KOPT-K1 (cell line): ENCODE results near the gene TNFRSF18.

Experiments used
- H3K27ac ChIP-seq: fragments of 200-600 bp; sonication (generic); 2 replicates; pipeline ENCODE4 v1.5.1; 2016; ENCODE audit warnings: antibody characterized with exemption, mild to moderate bottlenecking, low read depth, low read length; ENCODE audit not compliant: poor library complexity, severe bottlenecking
- H3K36me3 ChIP-seq: fragments of 200-600 bp; sonication (generic); 2 replicates; pipeline ENCODE4 v1.5.1; 2017; ENCODE audit warnings: antibody characterized with exemption, mild to moderate bottlenecking, low read length, moderate library complexity; ENCODE audit not compliant: insufficient read depth
- H3K9me3 ChIP-seq: fragments of 200-600 bp; sonication (generic); 2 replicates; pipeline ENCODE4 v1.5.1; 2017; ENCODE audit warnings: antibody characterized with exemption, low read length, mild to moderate bottlenecking; ENCODE audit not compliant: insufficient read depth, poor library complexity, severe bottlenecking

TNFRSF18 gene

DNA sequence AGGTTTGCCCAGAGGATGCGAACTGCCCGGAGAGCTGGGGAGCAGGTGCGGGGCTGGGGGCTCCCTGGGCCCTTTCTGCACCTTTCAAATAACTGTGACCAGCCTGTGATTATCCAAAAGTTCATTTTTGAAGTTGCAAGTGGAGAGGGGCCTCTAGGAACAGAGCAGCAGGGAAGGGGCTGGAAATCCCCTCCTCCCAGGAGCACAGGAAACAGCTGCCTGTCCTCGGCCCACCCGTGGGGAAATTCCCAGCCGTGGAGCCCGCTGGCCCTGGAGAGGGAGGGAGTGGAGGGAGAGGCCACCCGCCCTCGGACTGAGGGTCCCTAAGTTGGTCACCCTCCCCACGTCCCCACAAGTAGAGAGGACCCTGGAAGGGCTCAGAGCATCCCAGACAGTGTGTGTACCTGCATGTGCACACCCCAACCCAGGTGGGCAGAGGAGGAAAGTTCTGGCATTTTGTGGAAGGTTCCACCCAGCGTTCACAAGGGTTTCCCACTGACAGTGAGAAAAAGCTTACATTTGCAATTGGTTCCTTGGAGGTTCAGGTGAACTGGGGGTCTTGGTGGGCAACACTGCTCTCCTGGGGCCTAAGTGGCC, 8.8 kb upstream of the TNFRSF18 start:
- Histone ChIP-seq H3K36me3 (peaks cover 41% of the 10 kb centered on the region), H3K27ac (no peak overlapping the region), H3K9me3 (no peaks in the 10 kb centered on the region)

DNA sequence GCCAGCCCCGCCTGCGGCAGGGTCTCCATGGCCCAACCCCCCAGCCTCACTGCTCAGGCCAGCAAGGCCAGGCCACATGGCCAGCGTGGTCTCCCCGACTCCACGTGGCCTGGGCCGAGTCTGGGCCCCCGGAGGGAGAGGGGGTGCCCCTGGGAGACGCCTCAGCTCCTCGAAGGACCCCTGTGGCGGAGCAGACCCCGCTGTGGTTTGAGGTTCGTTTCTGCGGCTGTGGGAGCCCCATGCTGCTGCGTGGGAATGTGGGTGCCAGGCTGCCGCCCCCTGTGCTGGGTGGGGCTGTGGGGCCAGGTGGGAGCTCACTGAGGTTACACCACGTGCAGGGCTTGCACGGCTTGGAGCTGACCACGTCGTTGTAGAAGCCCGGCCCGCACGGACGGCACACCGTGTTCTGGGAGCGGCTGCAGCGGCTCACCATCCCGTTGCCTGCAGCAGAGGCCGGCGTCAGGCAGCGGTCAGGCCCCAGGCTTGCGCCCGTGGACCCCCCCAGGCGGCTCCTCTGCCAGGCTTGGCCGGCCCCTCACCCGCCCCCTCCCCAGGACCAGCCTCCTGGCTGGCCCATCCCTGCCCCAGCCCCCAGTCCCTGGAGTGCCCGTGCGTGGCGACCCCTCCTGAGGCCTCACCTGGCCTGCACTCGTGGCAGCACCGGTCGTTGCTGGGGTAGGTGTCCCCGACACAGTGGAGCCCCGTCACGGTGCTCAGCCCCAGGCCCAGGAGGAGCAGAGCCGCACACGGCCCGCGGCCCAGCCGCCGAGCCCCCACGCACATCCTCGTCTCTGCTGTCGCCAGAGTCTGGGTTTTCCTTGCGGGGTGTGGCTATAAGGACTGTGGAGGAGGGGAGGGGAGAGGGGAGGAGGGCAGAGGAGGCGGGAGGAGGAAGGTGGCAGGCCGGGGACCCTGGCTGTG, 7.2 kb upstream of the TNFRSF18 start, which contains the start of gene TNFRSF4:
Gene TNFRSF4, minus strand, starts transcription at position 809 of the 921 bp plus-strand sequence. Its CDS starts 26 bp downstream, at position 783.
- no peaks in the 10 kb centered on the region for H3K9me3 ChIP-seq
- peaks cover 25% of the 10 kb centered on the region for H3K36me3 ChIP-seq
- H3K27ac ChIP-seq, result no peak within 1 kb of the TSS

DNA sequence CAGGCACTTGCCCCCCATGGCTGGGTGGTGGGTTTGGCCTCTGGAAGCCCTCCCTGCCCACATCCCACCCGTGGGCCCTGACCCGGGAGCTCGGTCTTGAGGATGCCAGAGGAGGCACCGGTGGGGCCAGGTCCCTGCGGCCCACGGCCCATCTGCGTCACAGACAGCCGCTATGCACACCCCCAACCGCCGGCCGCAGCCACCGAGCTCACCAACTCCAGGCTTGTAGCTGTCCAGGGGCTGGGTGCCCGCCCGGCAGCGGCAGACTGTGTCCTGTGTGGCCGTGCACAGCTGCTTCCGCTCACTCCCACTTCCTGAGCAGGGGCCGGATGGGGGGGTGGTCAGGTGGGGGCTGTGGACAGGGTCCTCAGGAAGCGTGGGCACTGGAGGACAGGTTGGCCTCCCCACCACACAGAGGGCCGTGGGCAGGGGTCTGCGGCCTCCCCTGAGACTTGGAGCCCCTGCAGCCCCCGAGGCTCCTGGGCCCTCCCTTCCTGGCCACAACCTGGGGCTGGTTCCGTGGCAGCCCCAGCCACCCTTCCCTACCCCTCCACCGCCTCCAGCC, 6.5 kb upstream of the TNFRSF18 start:
- Histone ChIP-seq H3K9me3 (no peaks in the 10 kb centered on the region), H3K27ac (no peak overlapping the region), H3K36me3 (peaks cover 17% of the 10 kb centered on the region)

DNA sequence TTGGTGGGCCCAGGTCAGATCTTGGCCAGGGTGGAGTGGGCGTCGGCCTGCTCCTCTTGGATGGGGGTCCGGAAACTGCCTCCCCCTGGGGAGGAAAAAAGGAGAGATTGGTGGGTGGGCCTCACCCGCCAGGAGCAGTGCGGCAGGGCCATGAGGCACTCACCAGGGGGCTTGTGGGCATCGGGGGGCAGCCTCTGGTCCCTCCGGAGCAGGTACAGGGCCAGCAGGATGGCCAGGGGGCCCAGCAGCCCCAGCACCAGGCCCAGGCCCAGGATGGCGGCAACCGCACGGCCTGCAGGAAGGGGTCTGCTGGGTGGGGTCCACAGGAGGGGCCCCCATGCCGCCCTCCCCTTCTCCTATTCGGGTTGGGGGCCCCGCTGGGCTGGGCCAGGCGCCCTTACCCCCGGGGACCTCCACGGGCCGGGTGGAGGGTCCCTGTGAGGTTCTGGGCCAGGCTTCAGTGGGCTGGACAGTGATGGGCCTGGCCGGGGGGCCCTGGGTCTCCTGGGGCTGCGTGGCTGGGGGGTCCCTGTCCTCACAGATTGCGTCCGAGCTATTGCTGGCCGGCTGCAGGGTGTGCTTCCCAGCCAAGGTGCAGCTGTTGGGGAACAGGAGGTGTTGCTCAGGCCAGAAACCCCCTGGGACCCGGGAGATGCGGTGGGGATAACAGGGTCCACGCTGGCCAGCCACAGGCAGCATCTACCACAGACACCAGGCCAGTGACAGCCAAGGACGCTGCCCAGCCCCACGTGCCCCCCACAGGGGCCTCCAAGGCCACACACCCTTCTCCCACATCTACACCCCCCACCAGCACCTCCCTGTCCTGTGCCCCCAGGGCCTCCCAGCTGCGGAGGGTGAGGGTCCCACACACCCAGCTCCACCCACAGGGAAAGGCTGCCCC, 5.4 kb upstream of the TNFRSF18 start:
- no peaks in the 10 kb centered on the region for H3K9me3 ChIP-seq
- peaks cover 7% of the 10 kb centered on the region; the same call in 1 of the 2 replicates for H3K36me3 ChIP-seq
- no peak overlapping the region for H3K27ac ChIP-seq

DNA sequence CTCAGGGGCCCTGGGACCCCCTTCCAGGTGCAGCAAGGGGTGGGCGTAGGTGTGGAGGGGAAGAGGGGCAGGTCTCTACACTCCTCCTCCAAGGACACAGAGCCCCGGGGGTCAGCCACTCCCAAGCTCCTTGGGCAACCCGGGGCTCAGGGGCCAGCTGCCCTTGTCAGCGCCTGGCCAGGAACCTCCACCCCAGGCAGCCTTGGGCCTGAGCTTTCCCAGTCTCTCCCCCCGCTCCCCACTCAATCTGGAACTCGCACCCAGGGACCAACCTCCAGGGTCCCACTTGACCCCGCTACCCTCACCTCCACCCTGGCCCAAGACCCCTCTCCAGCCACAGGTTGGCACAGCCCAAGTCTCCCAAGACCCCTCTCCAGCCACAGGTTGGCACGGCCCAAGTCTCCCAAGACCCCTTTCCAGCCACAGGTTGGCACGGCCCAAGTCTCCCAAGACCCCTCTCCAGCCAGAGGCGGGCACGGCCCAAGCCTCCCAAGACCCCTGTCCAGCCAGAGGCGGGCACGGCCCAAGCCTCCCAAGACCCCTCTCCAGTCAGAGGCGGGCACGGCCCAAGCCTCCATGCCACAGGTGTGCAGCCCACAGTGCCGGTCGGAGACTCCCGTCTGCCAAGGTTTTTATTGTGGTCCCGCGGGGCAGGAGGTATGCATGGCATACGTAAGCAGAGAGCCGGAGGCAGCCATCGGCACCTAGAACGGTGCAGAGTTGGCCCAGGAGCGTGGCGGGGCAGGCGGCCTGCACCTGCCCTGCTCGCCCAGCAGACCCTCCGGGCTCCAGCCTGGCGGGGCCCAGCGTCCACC, 4.5 kb upstream of the TNFRSF18 start:
- H3K27ac ChIP-seq, result no peak overlapping the region
- H3K36me3 ChIP-seq, result no peaks in the 10 kb centered on the region
- H3K9me3 ChIP-seq, result no peaks in the 10 kb centered on the region

DNA sequence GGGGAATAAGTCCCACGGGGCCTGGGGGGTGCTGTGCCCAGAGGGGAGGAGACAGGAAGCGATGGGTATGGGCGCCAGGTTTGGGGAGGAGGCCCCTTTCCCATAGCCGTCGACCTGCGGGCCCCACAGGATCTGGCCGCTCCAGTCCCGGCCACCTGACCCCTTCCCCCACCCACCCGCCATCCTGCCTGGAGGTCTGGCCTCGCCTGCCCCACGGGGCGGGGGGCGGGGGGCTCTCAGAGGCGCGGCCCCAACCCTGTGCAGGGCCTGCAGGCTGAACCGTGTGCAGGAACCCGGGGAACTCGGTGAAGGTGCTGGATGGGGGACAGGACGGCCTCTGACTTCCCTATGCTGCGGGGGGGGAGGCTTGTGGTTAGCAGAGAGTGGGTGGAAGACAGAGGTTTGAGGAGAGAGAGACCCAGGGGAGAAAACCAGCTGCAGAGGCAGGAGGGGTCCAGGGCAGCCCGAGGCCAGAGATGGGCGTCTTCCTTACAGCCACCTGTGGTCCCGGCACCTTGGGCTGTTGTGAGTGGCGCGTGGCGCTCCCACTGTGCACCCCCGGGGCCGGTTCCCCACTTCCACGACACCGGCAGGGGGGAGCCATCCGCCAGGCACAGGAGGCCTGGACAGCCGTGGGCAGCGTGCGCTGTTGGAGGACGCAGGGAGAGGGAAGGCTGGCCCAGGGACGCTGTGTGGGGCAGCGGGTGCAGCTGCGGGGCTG, 2.5 kb upstream of the TNFRSF18 start:
- Histone ChIP-seq H3K27ac (no peak overlapping the region), H3K9me3 (no peaks in the 10 kb centered on the region), H3K36me3 (no peaks in the 10 kb centered on the region)

DNA sequence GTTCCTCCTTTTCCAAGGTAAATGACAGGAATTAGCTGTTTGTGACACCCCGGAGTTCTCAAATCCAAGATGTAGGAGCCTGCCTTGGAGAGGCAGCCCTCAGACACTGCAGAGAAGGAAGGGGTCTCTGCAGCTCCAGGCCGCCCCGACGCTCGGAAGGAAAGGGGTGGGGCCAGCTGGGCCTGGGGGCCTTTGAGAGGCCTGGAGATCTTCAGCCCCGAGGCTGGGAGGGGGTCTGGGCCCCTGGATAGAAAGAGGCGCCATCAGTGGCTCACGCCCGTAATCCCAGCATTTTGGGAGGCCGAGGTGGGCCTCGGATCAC, 1.1 kb upstream of the TNFRSF18 start:
- Histone ChIP-seq H3K9me3 (no peaks in the 10 kb centered on the region), H3K36me3 (no peaks in the 10 kb centered on the region), H3K27ac (no peak overlapping the region)

DNA sequence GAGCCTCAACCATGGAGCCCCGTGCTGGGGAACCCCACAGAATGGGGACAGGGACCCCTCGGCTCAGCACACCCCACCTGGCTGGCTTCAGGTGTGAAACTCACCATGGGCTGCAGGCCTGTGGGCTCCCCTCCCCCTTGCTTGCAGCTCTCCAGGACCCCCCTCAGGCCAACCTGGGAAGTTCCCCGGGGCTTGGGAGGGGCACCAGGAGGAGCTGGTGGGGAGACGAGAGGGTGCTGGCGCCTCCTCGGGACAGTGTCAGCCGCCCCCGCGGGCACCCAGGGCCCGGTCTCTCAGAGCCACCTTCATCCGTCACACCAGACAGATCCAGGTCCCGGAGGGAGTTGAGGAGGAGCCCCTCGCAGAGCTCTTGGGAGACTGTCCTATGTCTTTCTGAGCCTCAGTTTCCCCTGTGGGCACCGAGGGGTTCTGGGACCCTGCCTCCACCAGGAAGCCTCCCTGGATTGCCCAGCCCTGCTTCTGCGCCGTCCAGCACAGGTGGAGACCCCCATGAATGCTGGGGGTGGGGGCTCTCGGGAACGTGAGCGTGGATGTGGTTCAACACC, 657 bp upstream of the TNFRSF18 start:
- H3K27ac ChIP-seq, result no peak overlapping the region
- no peaks in the 10 kb centered on the region for H3K9me3 ChIP-seq
- no peaks in the 10 kb centered on the region for H3K36me3 ChIP-seq

DNA sequence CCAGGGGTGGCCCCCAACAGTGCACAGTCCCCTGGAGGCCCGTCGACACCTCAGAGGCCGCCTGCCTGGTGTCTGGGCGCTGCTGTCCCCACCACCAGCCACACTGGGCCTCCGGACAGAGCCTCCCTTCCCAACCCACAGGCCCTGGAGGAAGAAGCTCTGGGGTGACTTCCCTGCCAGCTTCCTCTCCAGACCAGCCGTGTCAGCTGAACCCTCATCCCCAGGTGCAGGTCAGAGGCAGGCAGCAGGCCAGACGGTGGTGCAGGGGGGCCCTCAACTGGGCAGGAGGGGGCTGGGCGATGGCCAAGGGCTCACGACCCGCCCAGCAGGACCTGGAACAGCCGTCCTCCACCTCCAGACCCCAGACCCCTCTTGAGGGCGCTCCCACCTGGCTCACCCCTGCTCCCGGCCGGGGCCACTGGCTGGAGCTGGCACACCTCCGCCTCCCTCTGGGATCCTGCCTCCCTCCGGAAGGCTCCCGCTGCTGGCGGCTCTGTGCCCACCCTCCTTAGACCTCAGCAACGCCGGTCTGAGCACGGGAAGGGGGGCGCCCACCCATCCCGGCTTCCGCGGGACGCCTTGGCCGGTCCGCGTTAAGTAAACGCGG, 520 bp downstream of the TNFRSF18 start:
- H3K36me3 ChIP-seq, result no peaks in the 10 kb centered on the region
- H3K9me3 ChIP-seq, result no peaks in the 10 kb centered on the region
- H3K27ac ChIP-seq, result no peak overlapping the region

DNA sequence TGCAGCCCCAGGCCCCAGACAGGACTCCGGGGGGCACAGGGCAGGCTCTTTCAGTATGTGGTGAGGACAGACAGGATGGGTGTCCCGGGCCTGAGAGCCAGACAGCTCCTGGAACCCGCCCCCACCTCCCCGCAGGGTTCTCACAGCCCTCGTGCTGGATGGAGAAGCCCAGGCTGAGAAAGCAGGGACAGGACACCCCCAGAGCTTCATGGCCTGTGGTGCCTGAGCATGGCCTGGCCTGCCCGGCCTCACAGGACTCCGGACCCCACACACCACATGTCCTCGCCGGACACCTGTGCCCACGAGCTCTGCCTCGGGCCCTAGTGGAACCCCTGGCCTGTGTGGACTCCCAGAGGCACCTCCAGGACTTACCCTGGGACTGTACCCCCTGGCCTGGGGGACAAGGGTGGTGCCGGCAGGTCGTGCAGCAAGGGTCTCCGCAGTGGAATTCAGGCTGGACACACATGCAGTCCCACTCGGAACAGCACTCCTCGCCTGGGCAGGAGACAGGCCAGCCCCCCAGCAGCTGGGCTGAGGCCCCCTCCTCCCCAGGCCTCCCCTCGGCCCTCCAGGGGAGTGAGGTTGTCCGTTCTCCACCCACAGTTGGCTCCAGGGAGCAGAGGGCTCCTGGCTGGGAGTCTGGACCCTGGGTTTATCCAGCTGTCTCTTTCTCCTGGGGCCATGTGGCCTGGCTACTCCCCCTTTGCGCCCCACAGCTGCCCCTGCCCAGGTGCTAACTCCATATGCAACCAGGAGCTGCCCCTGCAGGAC, 1.2 kb downstream of the TNFRSF18 start:
- Histone ChIP-seq H3K9me3 (no peaks in the 10 kb centered on the region), H3K27ac (no peak overlapping the region), H3K36me3 (no peaks in the 10 kb centered on the region)

DNA sequence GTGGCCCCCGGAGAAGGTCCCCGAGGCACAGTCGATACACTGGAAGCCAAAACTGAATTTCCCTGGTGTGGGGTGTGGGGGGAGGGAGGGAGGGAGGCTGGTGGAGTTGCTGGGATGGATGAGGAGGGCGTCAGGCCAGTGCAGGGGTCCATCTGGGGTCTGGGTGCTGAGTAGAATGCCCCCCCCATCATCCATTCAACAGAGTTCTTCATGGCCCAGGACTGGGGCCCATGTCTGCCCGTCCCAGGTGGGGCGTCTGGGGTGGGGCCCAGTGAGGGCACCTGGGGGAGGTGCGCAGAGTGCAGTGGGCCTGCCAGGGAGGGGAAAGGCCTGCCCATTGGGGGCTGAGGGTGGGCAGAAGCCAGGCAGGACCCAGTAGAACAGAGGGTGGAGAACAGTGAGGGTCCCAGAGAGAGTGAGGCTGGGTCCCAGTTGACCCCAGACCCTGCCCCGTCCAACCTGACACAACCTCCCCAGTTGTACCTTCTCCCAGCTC, 1.9 kb downstream of the TNFRSF18 start:
- no peaks in the 10 kb centered on the region for H3K9me3 ChIP-seq
- H3K36me3 ChIP-seq, result no peaks in the 10 kb centered on the region
- H3K27ac ChIP-seq, result no peak overlapping the region

DNA sequence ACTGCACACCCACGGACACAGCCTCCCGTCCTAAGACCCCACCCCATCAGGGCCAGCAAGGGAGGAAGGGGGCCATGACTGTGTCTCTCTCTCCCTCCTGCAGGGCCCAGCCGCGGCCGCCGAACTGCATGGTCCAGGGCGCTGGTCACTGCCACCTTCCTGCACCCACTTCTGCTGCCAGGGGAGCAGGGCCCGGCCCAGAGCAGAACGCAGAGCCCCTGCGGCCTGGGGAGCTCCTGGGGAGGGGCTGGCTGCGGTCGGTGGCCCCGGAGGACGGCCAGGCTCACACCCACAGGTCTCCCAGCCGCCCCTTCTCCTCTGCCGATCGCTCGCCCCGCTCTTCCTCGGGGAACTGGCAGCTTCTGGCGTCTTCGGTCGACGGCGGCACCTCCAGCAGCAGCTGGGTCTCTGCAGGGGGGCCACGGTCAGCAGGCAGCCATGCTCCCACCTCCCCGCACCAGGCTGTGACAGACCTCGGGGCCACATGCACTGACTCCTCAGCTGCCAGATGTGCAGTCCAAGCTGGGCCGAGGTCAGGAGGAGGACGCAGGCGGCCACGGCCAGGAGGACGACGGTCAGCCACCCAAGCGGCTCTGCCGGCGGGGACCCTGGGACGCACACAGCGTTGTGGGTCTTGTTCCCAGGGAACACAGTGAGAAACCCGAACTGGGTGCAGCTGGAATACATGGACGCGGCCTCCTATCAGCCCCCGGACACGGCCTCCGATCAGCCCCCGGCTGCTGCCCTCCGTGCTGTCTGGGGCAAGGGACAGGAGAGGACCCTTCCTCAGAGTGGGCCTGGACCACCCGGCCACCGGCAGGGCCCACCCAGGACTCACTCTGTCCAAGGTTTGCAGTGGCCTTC, 2.6 kb downstream of the TNFRSF18 start:
- Histone ChIP-seq H3K36me3 (no peaks in the 10 kb centered on the region), H3K9me3 (no peaks in the 10 kb centered on the region), H3K27ac (no peak overlapping the region)
